ENCODE data around the gene LRRC28. TPM values are rescaled to one million over a fixed set of nuclear protein-coding genes. Genes with fewer than 3 reads are reported as not detected.

LRRC28 gene
- total and polyA plus RNA-seq, 2 of the 4 experiments (the other 2 are of a cell fraction), result 12.7 to 21.1 TPM

GRCh38 chr15:99424978-99425656, 173.8 kb downstream of the LRRC28 start:
- Histone ChIP-seq H2AK9ac (replicated peaks; ENCODE audit: low read depth, low read length, poor library complexity) (peak overlapping the region; percentile 97), H3K79me1 (ENCODE audit: low read depth in 1 of 2, low read length in 2 of 2) (no peaks in the 10 kb centered on the region), H3K36me3 (ENCODE audit: control insufficient read depth, insufficient read depth, low read length) (no peaks in the 10 kb centered on the region), H2BK120ac (ENCODE audit: low read depth, low read length) (peak overlapping the region; percentile 98), H2BK20ac (ENCODE audit: low read depth, low read length) (peak overlapping the region; percentile 89), H4K5ac (ENCODE audit: low read depth, low read length) (peak overlapping the region; percentile 84), H2AK5ac (ENCODE audit: low read depth, low read length) (peak overlapping the region; percentile 94), H3K56ac (ENCODE audit: extremely low read depth, insufficient read depth, low read length) (peak overlapping the region; percentile 46; the same call in 1 of the 2 replicates), H3K14ac (replicated peaks; ENCODE audit: low read depth, low read length) (peak overlapping the region; percentile 93), H3K18ac (ENCODE audit: low read depth, low read length) (peak overlapping the region; percentile 78), H3K4ac (ENCODE audit: low read depth, low read length) (peak overlapping the region; percentile 96), H3K4me1 (ENCODE audit: control insufficient read depth, insufficient read depth, low read length) (peaks cover 13% of the 10 kb centered on the region), H3K9ac (ENCODE audit: low read depth, low read length) (peak overlapping the region; percentile 28), H4K91ac (ENCODE audit: insufficient read depth, low read depth, low read length) (peak overlapping the region; percentile 96), H4K8ac (ENCODE audit: low read depth in 2 of 2, low read length in 2 of 2) (peak overlapping the region; percentile 81 to 98; a peak in 3 of 4 replicates), H3K9me1 (ENCODE audit: insufficient read depth, low read length) (peaks cover 19% of the 10 kb centered on the region), H4K20me1 (ENCODE audit: insufficient read depth, low read length) (no peaks in the 10 kb centered on the region), H2BK5ac (ENCODE audit: low read depth, low read length, poor library complexity, severe bottlenecking) (peak overlapping the region; percentile 62), H3K23ac (ENCODE audit: low read depth, low read length) (peak overlapping the region; percentile 78), H3K4me2 (ENCODE audit: low read depth, low read length) (no peak overlapping the region), H3K4me3 (ENCODE audit: insufficient read depth, low read depth, low read length) (no peak overlapping the region), H3K27ac (ENCODE audit: insufficient read depth, low read length) (peak overlapping the region; percentile 67), H3K9me3 (ENCODE audit: control insufficient read depth, insufficient read depth, low read length) (no peaks in the 10 kb centered on the region), H3K27me3 (ENCODE audit: control insufficient read depth, insufficient read depth, low read length) (no peaks in the 10 kb centered on the region), H2AFZ (replicated peaks; ENCODE audit: low read length, poor library complexity) (peak overlapping the region; percentile 96), H2BK15ac (ENCODE audit: low read depth, low read length) (peak overlapping the region; percentile 90; the same call in 2 of the 3 replicates)
- dilution Hi-C loops (cut with HindIII; ENCODE audit: low sequenced_read_pairs, unreplicated experiment), result no loop called here
- in situ Hi-C loops (cut with MboI; ENCODE audit: low sequenced_read_pairs), result no loop called here
- 0 out of 2 replicates have a peak, but pooled peaks have one; percentile 3 for TF ChIP-seq RAD21 (IDR thresholded peaks at IDR 0.05; ENCODE audit: low read length)
- no peak for TF ChIP-seq NFE2L2 (IDR thresholded peaks at IDR 0.05; ENCODE audit: low read depth, low read length)
- no peak for TF ChIP-seq CHD1 (IDR thresholded peaks at IDR 0.05; ENCODE audit: low read depth, low read length)
- no peak for TF ChIP-seq CTCF (conservative IDR thresholded peaks at IDR 0.05; ENCODE audit: low read depth, low read length)
- peak; percentile 44; the same call in 1 of the 2 replicates for TF ChIP-seq CEBPB (IDR thresholded peaks at IDR 0.05; ENCODE audit: low read depth, low read length)
- no peak for TF ChIP-seq SMC3 (IDR thresholded peaks at IDR 0.05; ENCODE audit: low read depth, low read length)
- no peak for TF ChIP-seq RCOR1 (IDR thresholded peaks at IDR 0.05; ENCODE audit: insufficient replicate concordance, low read length)
- no peak for TF ChIP-seq FOS (IDR thresholded peaks at IDR 0.05; ENCODE audit: low read depth, low read length)
- no peak for TF ChIP-seq RFX5 (IDR thresholded peaks at IDR 0.05; ENCODE audit: low read depth, low read length)
- no peak for TF ChIP-seq MAFK (IDR thresholded peaks at IDR 0.05; ENCODE audit: low read depth, low read length)
- TF ChIP-seq MAZ (IDR thresholded peaks at IDR 0.05; ENCODE audit: borderline replicate concordance, low read depth, low read length), result peak; percentile 43; the same call in 1 of the 2 replicates
- TF ChIP-seq BHLHE40 (IDR thresholded peaks at IDR 0.05; ENCODE audit: low read depth, low read length), result no peak
- WGBS, 2 experiments (ENCODE audit: extremely low coverage in 2 of 2, insufficient read length in 1 of 2), result 83% methylated on average over 1 of the region's 16 CpGs; no CpG with 5 or more reads in 1 of the 2 experiments
- ATAC-seq (ENCODE audit: low read depth), result peak; percentile 92
- intact Hi-C loops (cut with micrococcal nuclease), result no loop called here
- no TSS peak for BruUV-seq (replicated peaks)
- POLR2A ChIA-PET (ENCODE audit: unreplicated experiment), result no interaction called here
- CTCF ChIA-PET, result no interaction called here
- peak; percentile 90 for DNase-seq
